Hematopoietic multipotent progenitor cell (in vitro differentiated cells): ENCODE results near the gene C10orf120. TPM values are rescaled to one million over a fixed set of nuclear protein-coding genes. Genes with fewer than 3 reads are reported as not detected.

ENCODE experiments used
- DNase-seq, 3 donors: peaks; one replicate each; pipeline ENCODE4 v3.0.0-alpha.2; 2011 to 2015; ENCODE audit warnings: low read depth in 2 of 3, low spot score in 2 of 3
- total RNA-seq: library from RNA; depleted of rRNA; stranded (reverse); fragments of >200 nt; gene quantifications from one replicate; pipeline ENCODE4 v1.2.3, GENCODE V29; 2012

Gene C10orf120
- total RNA-seq: not detected

GRCh38 chr10:122699796-122700455 is at the start of gene C10orf120:
Gene C10orf120 (minus strand): TSS chr10:122699846. CDS start chr10:122699790, 56 bp downstream.
- no peak for DNase-seq

DNA sequence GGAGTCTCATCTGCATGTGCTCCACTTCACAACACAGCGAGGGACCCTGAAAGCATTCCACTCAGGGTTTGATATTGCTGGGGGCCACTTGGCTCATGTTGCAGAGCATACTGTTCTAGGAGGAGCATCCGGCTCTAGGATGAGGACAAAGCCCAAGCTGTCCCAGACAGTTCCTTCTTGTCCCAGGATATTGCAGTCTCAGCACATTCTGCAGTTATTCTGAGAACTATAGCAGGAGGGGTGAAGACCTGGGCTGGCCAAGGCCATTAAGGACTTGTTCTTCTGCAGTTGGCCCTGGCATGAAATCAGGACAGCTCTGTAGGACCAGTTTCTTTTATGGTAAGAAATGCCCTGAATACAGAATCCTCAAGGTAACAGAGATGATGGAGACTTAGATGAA is 48.9 kb upstream of the C10orf120 start:
- DNase-seq: no peak

DNA sequence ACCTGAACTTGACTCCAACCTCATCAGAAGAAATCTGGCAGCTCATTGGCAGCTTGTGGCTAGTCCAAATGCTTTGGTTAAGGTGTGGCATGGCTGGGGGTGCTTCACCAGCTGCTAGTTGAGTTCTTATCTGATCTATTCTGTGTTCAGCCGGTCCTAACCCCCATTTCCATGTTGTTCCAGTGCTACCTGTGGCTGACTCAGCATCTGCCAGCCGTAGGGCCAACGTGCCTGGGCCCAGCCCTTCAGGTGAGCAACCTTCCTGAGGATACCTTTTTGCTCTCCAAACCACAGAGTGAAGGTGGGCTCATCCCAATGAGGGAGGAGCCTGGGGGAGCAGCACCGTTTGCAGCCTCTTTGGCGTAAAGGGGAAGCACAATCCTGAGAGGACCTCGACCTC is 46.8 kb upstream of the C10orf120 start:
- no peak for DNase-seq

DNA sequence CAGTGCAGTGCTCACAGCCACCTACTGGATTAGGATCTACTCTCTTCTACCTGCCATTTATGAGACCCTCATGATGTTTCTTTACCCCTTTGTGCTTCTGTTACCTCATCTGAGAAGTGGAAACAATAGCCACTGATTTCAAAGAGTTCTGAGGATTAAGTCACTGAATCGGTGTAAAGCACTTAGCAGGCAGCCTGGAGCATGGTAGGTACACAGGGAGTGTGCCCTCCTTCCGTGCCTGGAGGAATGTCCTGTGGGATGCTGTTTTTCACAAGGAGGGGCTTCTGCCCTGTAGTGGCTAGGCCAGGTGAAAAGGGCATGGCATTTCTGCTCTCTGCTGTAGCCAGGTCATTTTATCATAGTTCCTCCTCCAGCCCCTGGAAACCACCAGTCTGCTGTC is 44.6 kb upstream of the C10orf120 start:
- no peak for DNase-seq

- DNase-seq: no peak
These were observed 41.0 kb upstream of the C10orf120 start for GRCh38 chr10:122740640-122741039.

- no peak for DNase-seq
These were observed 38.4 kb upstream of the C10orf120 start for GRCh38 chr10:122738031-122738430.

- no peak for DNase-seq
These were observed 34.5 kb upstream of the C10orf120 start for GRCh38 chr10:122733931-122734665.

DNA sequence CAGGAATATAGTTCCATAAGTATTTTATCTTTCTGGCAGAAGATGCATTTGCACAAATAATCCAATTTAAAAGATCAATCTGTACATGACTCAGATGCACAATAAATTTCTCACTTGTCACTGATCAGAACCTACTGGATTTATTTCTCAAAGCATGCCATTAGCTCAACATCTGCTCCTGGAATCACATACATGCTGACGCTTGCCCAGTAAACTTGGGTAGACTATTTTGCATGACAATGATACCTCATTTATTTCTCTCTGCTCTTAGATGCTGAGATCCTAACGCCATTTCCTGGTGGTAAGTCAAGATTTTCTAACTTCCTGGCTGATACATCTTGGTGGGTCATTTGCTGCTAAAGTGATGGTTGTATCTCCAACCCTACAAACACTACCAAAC is 33.8 kb upstream of the C10orf120 start:
- DNase-seq: no peak

- DNase-seq: peak in 1 of 3 donors; percentile 26
These were observed 30.6 kb upstream of the C10orf120 start for GRCh38 chr10:122730238-122730637.

- DNase-seq: no peak
These were observed 29.5 kb upstream of the C10orf120 start for GRCh38 chr10:122729126-122729525.

DNA sequence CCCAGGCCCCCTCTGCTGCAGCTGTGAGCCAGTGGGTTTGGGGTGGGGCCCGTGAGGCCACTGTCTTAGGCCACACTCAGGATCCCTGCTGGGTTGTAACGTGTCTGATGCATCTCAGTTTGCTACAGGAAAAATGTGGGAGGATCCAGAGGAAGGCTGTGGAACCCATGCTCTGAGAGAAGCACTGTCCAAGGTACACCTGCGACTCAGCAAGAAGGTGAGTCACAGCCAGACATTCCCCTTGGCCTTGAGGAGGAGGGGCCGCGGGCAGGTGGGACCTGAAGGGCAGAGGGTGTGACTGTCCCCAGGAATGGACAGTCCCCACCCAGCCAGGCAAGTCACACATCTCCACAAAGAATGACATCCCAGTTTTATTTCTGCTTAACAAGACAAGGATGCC is 27.8 kb upstream of the C10orf120 start:
- DNase-seq: no peak

GRCh38 chr10:122725768-122726167 is 26.1 kb upstream of the C10orf120 start:
- DNase-seq: no peak

DNA sequence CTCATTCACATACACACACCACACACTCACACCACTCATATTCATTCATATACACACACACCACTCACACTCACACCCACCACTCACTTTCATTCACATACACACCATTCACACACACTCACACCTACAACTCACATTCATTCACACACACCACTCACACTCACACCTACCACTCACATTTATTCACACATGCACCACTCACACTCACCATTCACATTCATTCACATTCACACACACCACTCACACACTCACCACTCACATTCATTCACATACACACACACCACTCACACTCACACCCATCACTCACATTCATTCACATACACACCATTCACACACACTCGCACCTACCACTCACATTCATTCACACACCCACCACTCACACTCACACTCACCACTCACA is 25.4 kb upstream of the C10orf120 start:
- DNase-seq: no peak

DNA sequence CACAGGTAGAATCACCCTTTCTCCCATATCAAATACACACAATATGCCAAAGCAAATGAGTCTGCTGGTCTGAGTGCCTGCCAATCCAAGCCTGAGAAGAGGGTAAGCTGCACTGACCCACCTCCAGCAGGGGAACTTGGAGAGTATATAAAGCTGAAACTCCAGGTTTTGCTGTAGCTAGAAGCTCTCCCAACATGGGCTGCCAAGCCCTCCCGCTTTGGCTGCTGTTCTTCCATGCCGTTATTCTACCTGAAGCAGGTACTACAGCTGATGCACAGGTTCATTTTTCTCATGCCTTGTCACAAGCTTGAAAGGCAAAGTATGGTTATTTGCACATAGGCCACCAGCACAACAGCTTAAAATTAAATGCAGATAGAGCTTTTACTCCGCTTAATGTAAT is 21.5 kb upstream of the C10orf120 start:
- no peak for DNase-seq

DNA sequence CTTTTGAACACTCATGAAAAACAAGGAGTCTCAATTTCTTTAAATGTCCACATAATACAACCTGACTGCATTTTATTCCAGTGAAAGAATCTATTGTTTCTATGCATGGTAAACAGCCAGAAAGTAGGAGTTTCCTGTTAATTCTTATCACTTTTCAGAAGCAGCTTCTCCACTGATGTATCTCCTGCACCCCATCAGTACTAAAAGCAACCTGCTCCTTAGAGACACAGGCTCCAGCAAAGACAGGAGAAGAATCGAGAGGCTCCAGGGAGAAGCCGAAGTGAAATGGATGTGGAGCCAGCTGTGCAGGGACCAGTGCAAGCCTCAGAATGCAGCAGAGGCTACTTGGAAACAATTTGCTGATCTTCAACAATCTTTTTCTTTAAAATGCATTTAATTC is 16.4 kb upstream of the C10orf120 start:
- DNase-seq: no peak

DNA sequence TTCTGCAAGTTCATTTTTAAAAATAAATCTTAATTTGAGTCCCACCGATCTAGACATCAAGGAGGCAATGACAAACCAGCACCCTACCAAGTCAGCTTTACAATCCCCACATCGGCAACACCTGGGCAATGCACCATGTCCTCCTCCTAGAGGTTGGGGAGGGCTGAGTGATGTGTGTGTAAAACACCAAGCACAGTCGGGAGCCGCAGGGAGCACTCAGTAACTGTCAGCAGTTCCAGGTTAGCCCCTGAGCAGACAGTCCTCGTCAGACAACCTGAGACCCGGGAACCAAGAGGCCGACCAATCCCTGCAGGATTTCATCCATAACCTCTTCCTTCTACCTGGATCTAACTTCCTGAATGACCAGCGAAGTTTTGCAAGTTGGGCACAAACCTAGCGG is 15.9 kb upstream of the C10orf120 start:
- DNase-seq: no peak

DNA sequence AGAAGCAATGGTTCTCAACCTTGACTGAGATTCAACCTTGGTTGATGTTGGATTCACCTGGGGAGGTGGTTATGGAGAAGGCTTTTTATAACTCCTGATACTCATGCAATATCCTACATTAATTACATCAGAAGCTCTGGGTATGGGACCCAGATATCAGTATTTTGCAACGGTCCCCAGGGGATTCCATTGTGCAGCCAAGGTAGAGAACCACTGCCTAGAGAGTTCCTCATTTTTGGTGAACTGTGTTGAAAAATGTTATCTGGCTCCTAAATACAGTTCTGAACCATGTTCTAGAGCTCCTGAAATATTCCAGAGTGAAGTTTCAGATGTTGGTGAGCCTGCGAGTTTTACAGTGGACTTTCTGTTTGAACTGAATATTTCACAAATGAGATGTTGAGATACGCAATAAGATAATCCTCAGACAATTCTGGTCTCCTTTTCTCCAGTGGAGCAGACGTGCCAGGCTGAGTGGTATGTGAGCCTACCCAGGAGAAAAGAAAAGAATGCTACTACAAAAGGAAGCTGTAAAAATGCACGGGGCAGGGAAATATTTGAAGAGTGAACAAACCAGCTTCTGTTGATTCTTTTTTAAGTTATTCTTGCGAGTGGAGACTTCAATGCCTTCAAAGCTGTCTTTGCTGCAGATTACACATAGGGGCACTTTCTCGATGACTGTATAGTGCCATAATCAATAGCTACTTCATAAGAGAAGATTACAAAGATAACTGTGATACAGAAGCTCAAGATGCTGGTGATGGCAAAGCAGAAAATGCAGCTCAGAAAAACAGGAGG is 13.6 kb upstream of the C10orf120 start:
- DNase-seq: no peak

DNA sequence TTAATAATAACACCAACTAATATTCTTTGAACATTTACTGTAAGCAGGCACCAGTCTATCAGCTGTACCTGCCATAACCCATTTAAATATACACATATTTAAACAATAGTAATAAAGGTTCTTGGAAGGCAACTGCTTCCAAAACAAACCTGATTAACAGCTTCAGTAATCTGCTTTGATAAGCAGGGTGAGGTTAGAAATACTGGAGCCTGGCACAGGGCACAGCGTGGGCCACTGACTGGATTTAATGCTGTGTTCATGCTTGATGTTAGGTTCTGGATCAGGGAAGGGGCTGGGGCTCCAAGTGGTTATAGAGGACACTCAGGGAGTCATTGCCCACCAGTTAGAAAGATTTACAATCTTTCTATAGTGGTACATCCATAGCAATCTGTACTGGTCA is 10.9 kb upstream of the C10orf120 start:
- no peak for DNase-seq

- no peak for DNase-seq
These were observed 10.3 kb upstream of the C10orf120 start for GRCh38 chr10:122709971-122710370.

- no peak for DNase-seq
These were observed 7.9 kb upstream of the C10orf120 start for GRCh38 chr10:122707535-122707934.

- no peak for DNase-seq
These were observed 7.3 kb upstream of the C10orf120 start for GRCh38 chr10:122706947-122707346.

DNA sequence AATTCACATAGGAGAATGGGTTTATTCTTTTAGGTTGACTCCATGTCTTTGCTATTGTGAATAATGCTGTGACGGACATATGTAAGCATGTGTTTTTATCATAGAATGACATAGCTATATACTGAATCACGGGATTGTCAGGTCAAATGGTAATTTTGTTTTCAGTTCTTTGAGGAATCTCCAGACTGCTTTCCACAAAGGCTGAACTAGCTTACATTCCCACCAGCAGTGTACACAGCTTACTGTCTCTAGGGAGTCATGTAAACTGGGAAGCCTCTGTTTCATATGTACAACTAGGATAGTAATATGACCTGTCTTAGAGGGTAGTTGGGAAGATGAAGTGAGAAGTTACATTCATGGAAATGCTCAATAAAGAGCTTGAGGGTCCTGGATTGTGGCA is 6.8 kb upstream of the C10orf120 start:
- DNase-seq: no peak
